ENCODE measurements around the gene HTR7. TPM values are rescaled to one million over a fixed set of nuclear protein-coding genes. Genes with fewer than 3 reads are reported as not detected.

Gene HTR7
- total and polyA plus RNA-seq, 2 of the 8 experiments (the other 6 are each of a cell fraction or from before 2014, with no cell fraction given): 22.9 to 24.6 TPM

DNA sequence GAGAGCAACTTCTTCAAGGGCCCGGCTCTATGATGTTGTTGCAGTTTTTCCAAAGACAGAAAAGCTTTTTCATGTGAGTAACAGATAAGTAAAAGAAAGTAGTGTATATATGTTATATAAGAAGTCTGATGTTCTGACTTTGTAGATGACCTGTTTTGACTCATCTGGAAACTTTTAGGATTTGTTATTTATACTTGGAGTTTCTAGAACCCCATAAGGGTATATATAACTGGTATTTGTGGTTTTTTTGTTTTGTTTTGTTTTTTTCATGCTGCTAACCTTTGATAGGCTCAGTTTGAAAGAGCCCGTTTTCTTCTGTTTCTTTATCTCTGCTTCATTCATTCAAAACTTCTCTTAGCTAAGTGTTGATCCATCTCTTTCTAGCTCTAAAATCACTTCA lies 21.2 kb upstream of the HTR7 start:
- 94% methylated on average over 2 of the region's 2 CpGs; no CpG with 5 or more reads in 1 of the 2 experiments for WGBS, 2 experiments (ENCODE audit: extremely low coverage in 1 of 2, insufficient coverage in 1 of 2, insufficient read length in 1 of 2, insufficient replicate concordance in 2 of 2, low coverage in 1 of 2, low lambda C conversion rate in 2 of 2, missing lambda C conversion rate in 1 of 2)
- Histone ChIP-seq H3K14ac (ENCODE audit: insufficient read length) (no peak overlapping the region), H3K27me3 (replicated peaks in 1 of 4; ENCODE audit: control insufficient read depth in 3 of 4, extremely low read depth in 1 of 4, insufficient read depth in 3 of 4, low read length in 3 of 4) (no peaks in the 10 kb centered on the region), H3K4me2 (ENCODE audit: insufficient read depth in 1 of 2, low read depth in 2 of 2, low read length in 2 of 2) (no peak overlapping the region), H3K18ac (ENCODE audit: extremely low read depth, low read length) (no peak overlapping the region), H3K9ac (replicated peaks in 1 of 4; ENCODE audit: extremely low read depth in 1 of 4, low read depth in 3 of 4, low read length in 3 of 4) (no peak overlapping the region), H3K36me3 (ENCODE audit: control insufficient read depth in 2 of 4, insufficient read depth in 4 of 4, low read length in 3 of 4) (peaks cover 2 to 52% (median 19%) of the 10 kb centered on the region in 4 experiments; a peak in 7 of 8 replicates), H3K23ac (ENCODE audit: insufficient read length) (no peak overlapping the region), H3K23me2 (ENCODE audit: low read depth, low read length) (no peaks in the 10 kb centered on the region), H2BK12ac (ENCODE audit: low read depth, low read length) (no peak overlapping the region), H3K56ac (replicated peaks; ENCODE audit: insufficient read length, low read depth, low read length) (no peak overlapping the region), H2BK120ac (replicated peaks; ENCODE audit: low read depth, low read length) (no peak overlapping the region), H4K20me1 (replicated peaks in 1 of 2; ENCODE audit: control insufficient read depth in 1 of 2, insufficient read depth in 2 of 2, low read length in 2 of 2) (peaks cover 0 to 2% of the 10 kb centered on the region in 2 experiments), H4K91ac (replicated peaks; ENCODE audit: insufficient read length, low read length) (no peak overlapping the region), H3K27ac (ENCODE audit: low read depth, low read length) (no peak overlapping the region), H3K4me3 (ENCODE audit: extremely low read depth in 1 of 4, insufficient read depth in 2 of 4, low read depth in 3 of 4, low read length in 4 of 4) (no peak overlapping the region), H3K9me3 (ENCODE audit: insufficient read depth in 2 of 2, low read depth in 1 of 2, low read length in 1 of 2) (no peaks in the 10 kb centered on the region), H2AFZ (ENCODE audit: low read length) (no peak overlapping the region), H2BK5ac (ENCODE audit: low read depth, low read length) (no peak overlapping the region), H2AK5ac (ENCODE audit: low read depth, low read length) (no peak overlapping the region), H3K79me2 (ENCODE audit: control insufficient read depth in 1 of 2, insufficient read depth in 2 of 2, low read length in 2 of 2) (peaks cover 0 to 7% of the 10 kb centered on the region in 2 experiments; a peak in 2 of 4 replicates), H3K4me1 (replicated peaks in 1 of 4; ENCODE audit: control insufficient read depth in 3 of 4, insufficient read depth in 4 of 4, low read length in 3 of 4) (no peaks in the 10 kb centered on the region), H2BK20ac (ENCODE audit: low read length) (no peak overlapping the region), H4K8ac (ENCODE audit: extremely low read depth, insufficient read depth, low read length) (no peak overlapping the region), H4K5ac (ENCODE audit: insufficient read length, low read depth, low read length) (no peak overlapping the region), H2BK15ac (ENCODE audit: low read length) (no peak overlapping the region), H3K79me1 (ENCODE audit: low read depth, low read length) (no peaks in the 10 kb centered on the region), H3K4ac (replicated peaks; ENCODE audit: insufficient read length, low read depth, low read length) (no peak overlapping the region)
- DNase-seq (ENCODE audit: low read depth in 1 of 2, low spot score in 2 of 2) (no peak), FAIRE-seq (no peak)
- no peak for TF ChIP-seq CEBPB (IDR thresholded peaks at IDR 0.05; ENCODE audit: low read depth, low read length)
- TF ChIP-seq BCL11A (IDR thresholded peaks at IDR 0.05; ENCODE audit: low read depth in 2 of 2, low read length in 2 of 2): no peak
- no peak for TF ChIP-seq POU5F1 (IDR thresholded peaks at IDR 0.05; ENCODE audit: low read depth, low read length)
- TF ChIP-seq, protein P1, sequence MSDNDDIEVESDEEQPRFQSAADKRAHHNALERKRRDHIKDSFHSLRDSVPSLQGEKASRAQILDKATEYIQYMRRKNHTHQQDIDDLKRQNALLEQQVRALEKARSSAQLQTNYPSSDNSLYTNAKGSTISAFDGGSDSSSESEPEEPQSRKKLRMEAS (IDR thresholded peaks at IDR 0.05): no peak
- no peak for TF ChIP-seq CHD1 (IDR thresholded peaks at IDR 0.05; ENCODE audit: low read depth, low read length)
- TF ChIP-seq HDAC2 (IDR thresholded peaks at IDR 0.05; ENCODE audit: borderline replicate concordance in 1 of 2, low read depth in 2 of 2, low read length in 2 of 2): no peak
- no peak for TF ChIP-seq EP300 (IDR thresholded peaks at IDR 0.05; ENCODE audit: borderline replicate concordance in 1 of 2, low read depth in 2 of 2, low read length in 2 of 2)
- TF ChIP-seq SP4 (IDR thresholded peaks at IDR 0.05; ENCODE audit: low read length): no peak
- no peak for TF ChIP-seq JUND (IDR thresholded peaks at IDR 0.05; ENCODE audit: low read length)
- TF ChIP-seq GTF2F1 (IDR thresholded peaks at IDR 0.05; ENCODE audit: borderline replicate concordance, low read depth, low read length): no peak
- ChIA-PET POLR2A (ENCODE audit: partially characterized antibody) (interaction anchor here (0.7 to 1.4 kb wide), 2 partner anchors 22 to 240 kb away, joined by 3 to 4 read pairs; no protein-coding TSS in a partner anchor), CTCF (ENCODE audit: partially characterized antibody) (interaction anchor here (0.6 to 4.0 kb wide), 27 partner anchors 9 to 1068 kb away, joined by 3 to 20 read pairs (median 4); no protein-coding TSS in a partner anchor)
